22Rv1 (cell line): ENCODE measurements around the gene HMGN1.

ENCODE experiments used
- H3K27ac ChIP-seq: fragments of 450-650 bp; 2 replicates; pipeline ENCODE4 v1.5.1; 2017
- ZFX ChIP-seq: fragments of 450-650 bp; IDR thresholded peaks from 2 replicates; pipeline ENCODE4 v1.6.1; 2017; ENCODE audit warnings: antibody characterized with exemption, borderline replicate concordance
- TF ChIP-seq, protein P1 (sequence below): fragments of 450-650 bp; IDR thresholded peaks from 2 replicates; pipeline ENCODE4 v1.5.1; 2017; ENCODE audit warnings: mild to moderate bottlenecking

Gene HMGN1

GRCh38 chr21:39341249-39341923, 7.5 kb downstream of the HMGN1 start:
- H3K27ac ChIP-seq = peak overlapping the region; percentile 6; the same call in 1 of the 2 replicates
- TF ChIP-seq, protein P1, sequence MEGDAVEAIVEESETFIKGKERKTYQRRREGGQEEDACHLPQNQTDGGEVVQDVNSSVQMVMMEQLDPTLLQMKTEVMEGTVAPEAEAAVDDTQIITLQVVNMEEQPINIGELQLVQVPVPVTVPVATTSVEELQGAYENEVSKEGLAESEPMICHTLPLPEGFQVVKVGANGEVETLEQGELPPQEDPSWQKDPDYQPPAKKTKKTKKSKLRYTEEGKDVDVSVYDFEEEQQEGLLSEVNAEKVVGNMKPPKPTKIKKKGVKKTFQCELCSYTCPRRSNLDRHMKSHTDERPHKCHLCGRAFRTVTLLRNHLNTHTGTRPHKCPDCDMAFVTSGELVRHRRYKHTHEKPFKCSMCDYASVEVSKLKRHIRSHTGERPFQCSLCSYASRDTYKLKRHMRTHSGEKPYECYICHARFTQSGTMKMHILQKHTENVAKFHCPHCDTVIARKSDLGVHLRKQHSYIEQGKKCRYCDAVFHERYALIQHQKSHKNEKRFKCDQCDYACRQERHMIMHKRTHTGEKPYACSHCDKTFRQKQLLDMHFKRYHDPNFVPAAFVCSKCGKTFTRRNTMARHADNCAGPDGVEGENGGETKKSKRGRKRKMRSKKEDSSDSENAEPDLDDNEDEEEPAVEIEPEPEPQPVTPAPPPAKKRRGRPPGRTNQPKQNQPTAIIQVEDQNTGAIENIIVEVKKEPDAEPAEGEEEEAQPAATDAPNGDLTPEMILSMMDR = no peak
- TF ChIP-seq ZFX = no peak

DNA sequence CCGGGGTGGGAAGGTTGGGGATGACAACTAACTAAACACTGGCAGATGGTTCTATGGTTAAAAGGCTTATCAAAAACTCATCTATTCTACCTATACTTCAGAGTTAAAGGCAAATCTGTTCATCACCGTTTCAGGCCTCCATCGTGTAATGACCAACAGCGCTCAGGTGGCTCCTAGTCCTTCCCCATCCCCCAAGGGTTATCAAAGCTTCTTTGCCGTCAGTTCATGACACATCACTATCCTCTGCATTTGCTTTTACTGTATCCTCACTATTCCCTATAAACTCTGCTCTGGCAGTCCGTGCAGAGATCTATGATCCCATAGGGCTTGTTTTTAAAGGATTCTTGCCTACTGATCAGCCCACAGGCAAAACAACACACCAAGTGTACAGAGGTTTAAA, 8.2 kb downstream of the HMGN1 start:
- peak overlapping the region; percentile 6; the same call in 1 of the 2 replicates for H3K27ac ChIP-seq
- no peak for TF ChIP-seq ZFX
- TF ChIP-seq, protein P1 = no peak

DNA sequence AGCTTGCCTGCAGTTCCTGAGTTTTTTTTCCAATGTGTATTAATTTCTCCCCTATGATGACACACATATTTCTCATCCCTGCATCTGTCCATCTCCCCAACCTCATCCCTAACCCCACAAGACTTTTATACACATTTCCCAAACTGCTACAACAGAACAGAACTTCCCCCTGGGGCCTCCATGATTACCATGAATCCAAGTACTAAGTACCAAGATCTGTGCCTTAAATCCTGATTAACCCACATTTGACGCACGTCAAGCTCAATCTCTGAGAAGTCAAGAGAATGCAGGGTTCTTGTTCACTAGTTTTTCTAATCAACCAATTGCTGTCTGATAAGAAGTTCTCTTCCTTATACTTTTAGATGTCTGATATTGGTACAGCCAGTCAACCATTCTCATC, 9.7 kb downstream of the HMGN1 start:
- TF ChIP-seq, protein P1 = no peak
- TF ChIP-seq ZFX = no peak
- no peak overlapping the region for H3K27ac ChIP-seq

GRCh38 chr21:39336457-39337008, 12.4 kb downstream of the HMGN1 start:
- TF ChIP-seq, protein P1 = no peak
- TF ChIP-seq ZFX = no peak
- H3K27ac ChIP-seq = no peak overlapping the region

DNA sequence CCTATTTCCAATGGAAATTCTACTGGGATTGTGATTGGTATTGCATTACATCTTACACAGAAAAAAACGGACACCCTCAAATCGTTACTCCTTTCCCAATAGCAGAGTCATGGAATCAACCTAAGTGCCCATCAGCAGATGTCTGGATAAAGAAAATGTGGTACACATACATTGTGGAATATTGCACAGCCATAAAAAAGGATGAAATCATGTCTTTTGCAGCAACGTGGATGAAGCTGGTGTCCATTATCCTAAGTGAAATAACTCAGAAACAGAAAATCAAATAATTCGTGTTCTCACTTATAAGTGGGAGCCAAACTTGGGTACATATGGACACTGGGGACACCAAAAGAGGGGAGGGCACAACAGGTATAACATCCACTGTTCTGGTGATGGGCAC, 14.3 kb downstream of the HMGN1 start:
- no peak for TF ChIP-seq ZFX
- TF ChIP-seq, protein P1 = no peak
- no peak overlapping the region for H3K27ac ChIP-seq

DNA sequence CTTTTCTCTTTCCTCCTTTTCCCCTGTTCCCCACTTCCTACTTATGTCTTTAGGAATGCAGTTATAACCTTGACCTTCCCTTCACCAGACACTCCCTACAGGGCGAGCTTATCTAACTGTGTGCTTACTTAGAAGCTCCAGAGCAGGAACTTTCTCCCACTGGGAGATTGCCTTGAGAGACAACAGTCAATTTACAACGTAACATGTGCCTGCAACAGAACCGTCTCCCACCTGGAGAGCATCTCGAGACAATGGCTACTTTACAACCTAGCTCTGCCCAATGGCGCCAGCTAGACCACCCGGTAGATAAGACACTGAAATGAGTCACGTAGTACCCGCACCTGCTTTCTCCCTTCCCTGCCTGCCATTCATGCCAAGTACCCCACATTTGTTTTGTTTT, 16.7 kb downstream of the HMGN1 start:
- H3K27ac ChIP-seq = no peak overlapping the region
- TF ChIP-seq, protein P1 = no peak
- TF ChIP-seq ZFX = no peak

DNA sequence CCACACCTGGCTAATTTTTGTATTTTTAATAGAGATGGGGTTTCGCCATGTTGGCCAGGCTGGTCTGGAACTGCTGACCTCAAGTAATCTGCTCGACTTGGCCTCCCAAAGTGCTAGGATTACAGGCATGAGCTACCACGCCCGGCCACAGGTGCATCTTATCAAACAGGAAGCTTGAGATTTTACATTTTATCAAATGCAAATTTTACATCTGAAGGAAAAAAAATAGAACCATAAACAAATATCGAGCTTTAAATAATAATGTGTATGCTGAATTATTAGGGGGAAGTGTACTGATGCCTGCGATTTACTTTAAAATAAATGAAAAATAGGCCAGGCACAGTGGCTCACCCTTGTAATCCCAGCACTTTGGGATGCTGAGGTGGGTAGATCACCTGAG, 18.9 kb downstream of the HMGN1 start:
- TF ChIP-seq, protein P1 = no peak
- no peak for TF ChIP-seq ZFX
- H3K27ac ChIP-seq = no peak overlapping the region
